ENCODE results near the gene MEGF8.

Gene MEGF8

DNA sequence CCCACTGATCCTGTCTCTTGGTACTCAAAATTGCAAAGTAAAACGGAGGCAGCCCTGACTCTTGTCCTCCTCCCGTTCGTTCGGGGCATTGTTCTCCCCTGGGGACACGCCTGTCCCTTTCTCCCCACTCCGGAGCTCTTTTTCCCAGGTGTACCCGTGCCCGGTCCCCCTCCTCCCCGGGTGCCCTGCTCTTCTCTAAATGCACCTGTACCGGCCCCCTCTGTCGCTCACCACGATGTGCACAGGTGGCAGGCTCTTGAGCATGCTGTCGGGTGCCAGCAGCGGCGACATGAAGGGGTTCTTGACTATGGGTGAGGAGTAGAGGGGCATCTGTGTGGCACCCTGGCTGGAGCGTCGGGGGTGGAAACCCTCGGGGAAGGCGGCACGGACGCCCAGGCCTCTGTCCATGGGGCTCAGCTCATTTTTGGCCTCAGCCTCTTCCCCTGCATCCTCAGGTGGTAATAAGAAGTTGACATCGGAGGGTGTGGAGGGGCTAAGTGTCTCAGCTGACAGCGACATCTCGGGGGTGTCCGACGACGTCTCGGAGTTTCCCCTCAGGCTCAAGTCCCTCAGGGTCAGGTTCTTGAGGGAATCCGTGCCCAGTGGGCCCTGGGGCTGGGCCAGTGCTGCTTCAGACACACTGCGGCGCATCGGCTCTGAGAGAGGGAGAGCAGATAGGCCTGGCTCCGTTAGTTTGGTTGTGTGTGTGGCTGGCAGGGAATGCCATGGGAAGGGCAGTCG, 77.1 kb downstream of the MEGF8 start:
- DNase-seq (ENCODE audit: low read depth) = no peak
- TF ChIP-seq, protein P1, sequence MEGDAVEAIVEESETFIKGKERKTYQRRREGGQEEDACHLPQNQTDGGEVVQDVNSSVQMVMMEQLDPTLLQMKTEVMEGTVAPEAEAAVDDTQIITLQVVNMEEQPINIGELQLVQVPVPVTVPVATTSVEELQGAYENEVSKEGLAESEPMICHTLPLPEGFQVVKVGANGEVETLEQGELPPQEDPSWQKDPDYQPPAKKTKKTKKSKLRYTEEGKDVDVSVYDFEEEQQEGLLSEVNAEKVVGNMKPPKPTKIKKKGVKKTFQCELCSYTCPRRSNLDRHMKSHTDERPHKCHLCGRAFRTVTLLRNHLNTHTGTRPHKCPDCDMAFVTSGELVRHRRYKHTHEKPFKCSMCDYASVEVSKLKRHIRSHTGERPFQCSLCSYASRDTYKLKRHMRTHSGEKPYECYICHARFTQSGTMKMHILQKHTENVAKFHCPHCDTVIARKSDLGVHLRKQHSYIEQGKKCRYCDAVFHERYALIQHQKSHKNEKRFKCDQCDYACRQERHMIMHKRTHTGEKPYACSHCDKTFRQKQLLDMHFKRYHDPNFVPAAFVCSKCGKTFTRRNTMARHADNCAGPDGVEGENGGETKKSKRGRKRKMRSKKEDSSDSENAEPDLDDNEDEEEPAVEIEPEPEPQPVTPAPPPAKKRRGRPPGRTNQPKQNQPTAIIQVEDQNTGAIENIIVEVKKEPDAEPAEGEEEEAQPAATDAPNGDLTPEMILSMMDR (conservative IDR thresholded peaks at IDR 0.05; ENCODE audit: control insufficient read depth, insufficient read depth, low read depth, low read length) = no peak
- H3K4me3 ChIP-seq (ENCODE audit: control insufficient read depth, low read depth, low read length) = no peak overlapping the region

DNA sequence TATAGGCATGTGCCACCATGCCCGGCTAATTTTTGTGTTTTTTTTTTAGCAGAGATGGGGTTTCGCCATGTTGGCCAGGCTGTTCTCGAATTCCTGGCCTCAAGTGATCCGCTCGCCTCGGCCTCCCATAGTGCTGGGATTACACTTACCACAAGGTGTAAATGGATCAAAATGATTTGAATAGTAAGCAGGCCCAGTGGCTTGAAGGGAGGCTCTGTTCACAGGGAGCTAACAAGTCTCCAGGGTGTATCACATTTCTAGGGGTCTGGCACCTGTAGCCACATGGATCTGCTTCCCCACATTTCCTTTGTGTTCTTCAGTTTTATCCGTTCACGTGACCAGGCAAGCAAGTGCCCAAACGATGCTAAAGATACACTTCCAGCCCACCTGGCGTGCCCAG, 78.2 kb downstream of the MEGF8 start:
- no peak overlapping the region for H3K4me3 ChIP-seq (ENCODE audit: control insufficient read depth, low read depth, low read length)
- no peak for DNase-seq (ENCODE audit: low read depth)
- TF ChIP-seq, protein P1 (conservative IDR thresholded peaks at IDR 0.05; ENCODE audit: control insufficient read depth, insufficient read depth, low read depth, low read length) = no peak

DNA sequence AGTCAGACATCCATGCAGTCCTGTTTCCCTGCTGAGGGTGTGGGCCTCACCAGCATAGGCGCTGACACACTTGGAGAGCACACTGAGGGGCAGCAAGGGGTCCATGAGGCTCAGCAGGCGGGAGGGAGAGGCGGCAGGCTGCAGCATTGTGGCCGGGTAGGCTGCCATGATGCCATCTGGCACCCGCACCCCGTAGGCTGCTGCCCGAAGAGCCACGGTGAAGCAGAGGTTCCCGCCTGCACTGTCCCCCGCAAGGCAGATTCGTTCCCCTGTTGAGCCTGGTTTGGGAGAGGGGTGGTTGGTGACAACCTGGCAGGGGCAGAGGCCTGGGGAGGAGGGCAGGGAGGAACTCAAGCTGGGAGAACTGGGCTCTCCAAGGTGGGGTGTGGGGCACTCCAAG, 80.7 kb downstream of the MEGF8 start:
- H3K4me3 ChIP-seq (ENCODE audit: control insufficient read depth, low read depth, low read length) = no peak overlapping the region
- TF ChIP-seq, protein P1 (conservative IDR thresholded peaks at IDR 0.05; ENCODE audit: control insufficient read depth, insufficient read depth, low read depth, low read length) = no peak

DNA sequence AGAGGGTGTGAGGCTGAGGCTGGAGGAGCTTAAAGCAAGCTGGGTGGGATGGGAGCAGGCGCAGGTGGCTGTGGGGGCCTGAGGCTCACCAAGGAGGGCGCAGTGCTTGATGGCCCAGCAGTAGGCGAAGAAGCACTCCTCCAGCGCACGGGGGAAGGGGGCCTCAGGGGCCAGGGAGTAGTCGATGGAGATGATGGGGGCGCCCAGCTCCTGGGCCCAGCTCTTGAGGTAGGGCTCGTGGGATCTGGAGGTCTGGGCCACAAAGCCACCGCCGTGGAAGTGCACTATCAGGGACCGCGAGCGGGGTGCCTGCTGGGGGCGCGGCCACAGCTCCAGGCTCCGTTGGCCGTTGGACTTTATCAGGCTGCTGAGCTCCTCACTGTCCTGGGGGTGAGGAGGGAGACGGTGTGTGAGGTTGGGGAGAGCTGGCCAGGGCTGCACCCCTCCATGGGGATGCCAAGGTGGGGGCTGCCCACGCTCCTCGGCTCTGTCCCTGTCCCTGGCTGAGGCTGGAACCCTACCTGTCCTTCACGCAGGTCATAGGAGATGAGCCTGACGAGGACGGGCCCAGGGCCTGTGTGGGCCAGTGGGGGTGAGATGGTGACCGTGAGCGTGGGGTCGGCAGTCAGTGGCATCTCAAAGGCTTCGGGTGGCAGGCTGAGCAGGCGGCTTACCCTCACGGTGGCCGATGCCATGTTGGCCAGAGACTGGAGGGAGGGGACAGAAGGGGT, 81.8 kb downstream of the MEGF8 start:
- TF ChIP-seq, protein P1 (conservative IDR thresholded peaks at IDR 0.05; ENCODE audit: control insufficient read depth, insufficient read depth, low read depth, low read length) = no peak
- H3K4me3 ChIP-seq (ENCODE audit: control insufficient read depth, low read depth, low read length) = no peak overlapping the region

More for the DNA sequence above, 80.7 kb downstream of the MEGF8 start:
- DNase-seq (ENCODE audit: low read depth) = no peak

DNA sequence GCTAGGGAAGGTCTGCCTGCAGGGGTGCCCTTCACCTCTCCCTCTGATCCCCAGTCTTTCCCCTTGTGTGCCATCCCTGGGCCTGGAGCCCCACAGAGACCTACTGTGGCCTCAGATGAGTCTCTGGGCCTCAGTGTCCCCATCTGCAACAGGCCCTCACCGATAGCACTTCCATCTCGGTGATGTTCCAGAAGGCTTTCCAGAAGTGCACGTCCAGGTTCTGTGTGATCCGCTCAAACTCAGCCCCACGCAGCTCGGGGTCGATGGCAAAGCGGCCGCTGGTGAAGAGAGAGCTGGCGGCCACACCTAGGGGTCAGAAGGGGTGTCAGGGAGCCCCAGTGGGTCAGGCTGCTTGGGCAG, 82.4 kb downstream of the MEGF8 start:
- no peak for DNase-seq (ENCODE audit: low read depth)
- H3K4me3 ChIP-seq (ENCODE audit: control insufficient read depth, low read depth, low read length) = no peak overlapping the region
- TF ChIP-seq, protein P1 (conservative IDR thresholded peaks at IDR 0.05; ENCODE audit: control insufficient read depth, insufficient read depth, low read depth, low read length) = no peak

More for the DNA sequence above, 81.8 kb downstream of the MEGF8 start:
- no peak for DNase-seq (ENCODE audit: low read depth)

DNA sequence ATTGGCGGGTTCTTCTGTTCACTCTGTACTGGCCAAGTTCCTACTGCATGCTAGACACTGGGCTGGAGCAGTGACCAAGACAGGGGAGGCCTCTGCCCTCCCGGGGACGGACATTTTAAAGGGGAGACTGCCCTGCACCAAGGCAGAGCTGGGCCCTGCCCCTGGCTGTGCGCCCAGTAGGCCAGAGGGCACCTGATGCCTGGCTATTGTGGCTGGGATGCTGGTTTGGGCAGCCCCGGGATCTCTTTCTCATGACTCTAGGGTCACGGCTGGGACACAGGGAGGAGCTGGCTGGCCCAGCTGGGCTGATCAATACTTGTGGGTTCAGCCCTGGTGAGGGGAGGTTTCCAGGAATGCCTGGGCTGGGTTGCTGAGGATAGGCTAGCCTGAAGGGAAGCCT, 84.0 kb downstream of the MEGF8 start:
- TF ChIP-seq, protein P1 (conservative IDR thresholded peaks at IDR 0.05; ENCODE audit: control insufficient read depth, insufficient read depth, low read depth, low read length) = no peak
- no peak for DNase-seq (ENCODE audit: low read depth)
- H3K4me3 ChIP-seq (ENCODE audit: control insufficient read depth, low read depth, low read length) = no peak overlapping the region
